Glomerular visceral epithelial cell (primary cell): ENCODE results near the gene ARHGAP22.
A peak's percentile ranks its signal among the peaks of the same experiment; 100 is the strongest.

Experiments
- DNase-seq: peaks from one replicate; pipeline ENCODE4 v3.0.0-alpha.2; 2016; ENCODE audit errors: extremely low spot score

ARHGAP22 gene

GRCh38 chr10:48511875-48512231, 93.0 kb downstream of the ARHGAP22 start:
- DNase-seq = peak; percentile 60

GRCh38 chr10:48511066-48511874, 93.6 kb downstream of the ARHGAP22 start:
- DNase-seq = no peak

- DNase-seq = no peak
Observed at GRCh38 chr10:48509974-48510692, 94.7 kb downstream of the ARHGAP22 start.

- no peak for DNase-seq
Observed at GRCh38 chr10:48508791-48509772, 95.8 kb downstream of the ARHGAP22 start.

- no peak for DNase-seq
Observed at GRCh38 chr10:48507933-48508790, 96.7 kb downstream of the ARHGAP22 start.

DNA sequence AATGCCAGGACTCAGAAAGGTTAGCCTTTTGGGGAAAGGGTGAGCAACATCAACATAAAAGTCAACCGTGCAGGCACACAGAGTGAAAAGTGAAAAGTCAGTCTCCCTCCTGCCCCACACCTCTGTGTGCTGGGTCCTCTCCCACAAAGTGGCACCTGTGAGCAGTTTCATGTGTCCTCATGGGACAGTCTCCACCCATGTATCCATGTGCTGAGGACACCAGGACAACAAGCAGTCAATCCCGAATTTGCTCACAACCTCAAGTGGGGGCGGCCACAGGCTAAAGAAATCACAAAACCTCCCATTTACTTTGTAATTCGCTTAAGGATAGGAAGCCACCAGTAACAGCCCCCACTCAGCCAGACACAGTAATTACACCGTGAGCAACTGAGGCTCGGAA, 97.4 kb downstream of the ARHGAP22 start:
- DNase-seq = no peak

- DNase-seq = peak; percentile 32
Observed at GRCh38 chr10:48506147-48506917, 98.5 kb downstream of the ARHGAP22 start.

- no peak for DNase-seq
Observed at GRCh38 chr10:48505394-48506112, 99.3 kb downstream of the ARHGAP22 start.

DNA sequence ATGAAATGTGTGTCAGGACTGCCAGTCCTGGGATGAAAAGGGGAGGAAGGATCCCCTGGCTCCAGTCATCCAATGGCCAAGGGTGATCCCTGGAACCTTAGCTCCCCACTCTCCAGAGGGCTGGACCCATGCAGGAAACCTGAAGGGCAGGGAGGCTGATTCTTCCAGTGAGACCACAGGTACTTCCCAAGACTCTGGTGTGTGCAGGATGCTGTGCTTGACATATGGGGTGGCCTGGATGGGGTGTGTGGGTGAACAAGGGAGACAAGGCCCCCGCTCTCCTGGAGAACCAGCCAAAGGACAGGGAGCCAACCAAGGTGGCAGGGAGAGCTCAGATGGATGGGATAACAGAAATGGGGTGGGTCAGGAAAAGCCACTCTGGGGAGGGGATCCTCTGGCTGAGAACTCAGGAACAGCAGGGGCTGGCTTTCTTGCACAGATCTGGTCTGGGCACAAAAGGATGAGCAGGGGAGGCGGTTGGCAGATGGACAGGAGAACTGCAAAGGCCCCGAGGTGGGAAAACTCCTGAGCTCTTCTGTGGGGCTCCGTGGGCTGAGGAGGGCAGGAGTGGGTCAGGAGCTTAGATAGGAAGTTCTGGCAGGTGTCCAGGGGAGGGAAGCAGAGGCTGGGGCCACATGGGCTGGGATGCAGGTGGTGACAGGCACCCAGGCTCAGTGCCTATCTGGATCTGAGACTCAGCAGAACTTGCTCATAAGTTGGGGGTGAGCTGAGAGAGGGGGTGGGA, 100.6 kb downstream of the ARHGAP22 start:
- DNase-seq = no peak

- DNase-seq = no peak
Observed at GRCh38 chr10:48503293-48503911, 101.5 kb downstream of the ARHGAP22 start.

DNA sequence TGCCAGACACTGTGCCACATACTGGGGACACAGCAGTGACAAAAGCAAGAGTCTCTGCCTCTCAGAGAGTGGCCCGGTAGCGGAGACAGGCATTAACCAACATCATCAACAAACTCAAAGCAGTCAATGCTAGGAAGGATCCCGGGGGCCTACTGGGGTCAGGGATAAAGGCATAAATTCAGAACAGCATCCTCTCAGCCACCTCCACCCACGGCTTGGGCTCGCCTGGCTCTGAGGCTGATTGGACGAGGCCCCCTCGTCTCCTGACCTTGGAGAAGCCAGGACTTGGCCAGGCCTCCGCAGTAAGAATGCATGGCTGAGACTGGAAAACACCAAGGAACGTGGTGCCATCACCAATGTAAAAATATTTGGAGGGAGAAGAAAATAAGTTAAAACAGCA, 102.1 kb downstream of the ARHGAP22 start:
- DNase-seq = no peak

DNA sequence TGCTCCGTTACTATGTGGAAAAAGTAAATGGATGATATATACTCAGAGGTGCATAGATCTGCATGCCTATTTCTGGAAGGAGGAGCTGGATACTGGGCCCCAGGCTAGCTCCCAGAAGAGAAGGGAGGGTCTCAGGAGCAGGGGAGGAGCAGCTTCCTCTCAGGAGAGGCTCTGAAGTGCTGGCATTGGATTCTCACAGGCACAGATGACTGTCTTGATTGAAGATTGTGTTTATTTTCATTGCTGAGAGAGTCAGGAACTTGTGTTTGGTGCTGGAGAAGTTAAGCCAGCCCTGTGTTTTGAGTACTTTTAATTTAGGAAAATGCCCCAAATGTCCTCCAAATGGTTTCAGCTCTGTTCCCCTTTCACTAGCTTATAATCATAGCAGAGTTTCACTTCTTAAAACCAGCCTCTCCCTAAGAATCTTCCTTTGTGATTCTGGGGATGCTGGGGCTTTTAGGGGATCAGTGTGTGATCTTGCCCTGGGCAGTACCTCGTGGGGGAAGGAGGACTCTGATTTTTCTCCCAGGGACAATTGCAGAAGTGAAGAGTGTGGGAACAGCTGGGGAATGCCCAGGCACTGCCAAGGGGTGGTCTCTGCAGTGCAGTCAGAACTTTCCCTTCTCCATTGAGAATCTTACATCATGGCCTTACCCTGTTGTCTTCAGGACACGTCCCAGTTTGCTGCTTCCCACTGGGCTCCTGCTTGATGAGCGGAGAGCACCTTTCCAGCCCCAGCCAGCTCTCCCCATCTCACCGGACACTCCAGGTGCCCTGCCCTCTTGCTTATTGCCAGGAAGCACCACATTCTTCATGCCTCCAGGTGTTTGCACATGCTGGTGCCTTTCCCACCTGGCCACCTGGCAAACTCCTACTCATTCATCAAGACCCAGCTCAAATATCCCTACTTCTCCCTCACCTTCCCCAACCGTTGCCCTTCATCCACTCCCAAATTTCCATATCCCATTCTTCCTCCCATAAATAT, 102.8 kb downstream of the ARHGAP22 start:
- DNase-seq = no peak

DNA sequence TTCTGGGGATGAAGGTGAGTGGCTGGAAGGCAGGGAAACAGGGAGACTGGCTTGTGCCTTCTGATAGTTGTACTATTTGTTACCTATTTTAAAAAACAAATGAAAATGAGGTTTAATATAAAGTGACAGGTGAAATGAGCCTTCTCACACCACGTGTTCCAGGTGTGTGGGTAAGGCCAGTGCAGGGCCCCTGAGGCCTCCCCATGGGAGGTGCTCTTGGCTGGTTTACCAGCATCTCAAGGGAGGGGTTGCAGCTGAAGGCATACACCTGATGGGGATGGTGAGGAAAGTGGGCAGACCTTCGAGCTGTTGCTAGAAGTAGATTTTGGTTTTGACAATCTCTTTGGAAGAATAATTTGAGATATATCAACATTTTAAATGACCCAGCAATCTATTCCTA, 103.6 kb downstream of the ARHGAP22 start:
- no peak for DNase-seq

DNA sequence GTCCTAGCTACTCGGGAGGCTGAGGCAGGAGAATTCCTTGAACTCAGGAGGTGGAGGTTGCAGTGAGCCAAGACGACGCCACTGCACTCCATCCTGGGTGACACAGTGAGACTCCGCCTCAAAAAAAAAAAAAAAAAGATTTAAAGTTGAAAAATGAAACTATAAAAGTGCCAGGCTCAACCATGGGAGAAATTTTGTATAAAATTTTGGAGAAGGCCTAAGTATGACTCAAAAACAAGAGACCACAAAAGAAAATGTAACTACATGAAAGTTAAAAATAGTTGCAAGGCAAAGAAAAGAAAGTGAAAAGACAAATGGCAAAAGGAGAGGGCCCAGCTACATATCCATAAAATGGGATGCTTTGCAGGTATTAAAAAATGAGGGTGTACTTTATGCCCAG, 104.1 kb downstream of the ARHGAP22 start:
- DNase-seq = no peak

DNA sequence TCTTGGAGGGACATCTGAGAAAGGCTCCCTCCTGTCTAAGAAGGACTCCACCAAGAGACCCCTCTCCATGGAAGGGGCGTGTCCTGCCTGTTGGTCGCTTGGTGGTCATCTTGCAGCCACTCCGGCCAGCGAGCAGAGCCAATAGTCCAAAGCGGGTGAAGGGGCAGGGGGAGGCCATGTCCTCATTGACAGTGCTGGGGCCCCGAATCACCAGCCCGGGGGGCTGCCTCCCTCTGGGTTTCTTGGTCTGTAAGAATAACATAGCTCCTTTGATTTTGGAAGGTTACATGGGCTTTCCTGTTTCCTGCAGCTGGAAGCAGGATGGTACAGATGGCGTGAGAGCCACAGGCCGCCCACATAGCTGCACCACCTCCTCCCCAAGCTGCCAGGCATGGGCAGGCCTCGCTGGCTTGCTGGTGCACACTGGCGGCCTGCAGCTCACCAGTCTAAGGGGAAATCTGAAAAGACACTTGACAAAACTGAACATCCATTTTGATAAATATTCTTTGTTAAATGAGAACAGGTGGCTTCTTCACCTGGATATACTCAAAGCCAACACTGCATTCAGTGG, 105.8 kb downstream of the ARHGAP22 start:
- no peak for DNase-seq

GRCh38 chr10:48497780-48498770, 106.8 kb downstream of the ARHGAP22 start:
- no peak for DNase-seq
